ENCODE data around the gene SPRYD4.

- TF ChIP-seq EZH2phosphoT487 (IDR thresholded peaks at IDR 0.05; ENCODE audit: borderline replicate concordance), result no peak
- no peak for TF ChIP-seq CTCF (conservative IDR thresholded peaks at IDR 0.05; ENCODE audit: low read length)
Observed at GRCh38 chr12:56488041-56488955, 19.9 kb downstream of the SPRYD4 start, which contains the start of gene GLS2.

Data from Loucy (cell line).